ENCODE data around the gene NOC3L.
"Not testable (repeated sequence)": the region's sequence is repeated elsewhere in the genome, so short reads cannot be mapped to it uniquely, and the experiment has no call there.

NOC3L gene

GRCh38 chr10:94358480-94358879, 4.3 kb downstream of the NOC3L start:
- DNase-seq, result no peak

GRCh38 chr10:94357193-94357592, 5.5 kb downstream of the NOC3L start:
- no peak for DNase-seq

GRCh38 chr10:94355841-94356240, 6.9 kb downstream of the NOC3L start:
- no peak for DNase-seq

DNA sequence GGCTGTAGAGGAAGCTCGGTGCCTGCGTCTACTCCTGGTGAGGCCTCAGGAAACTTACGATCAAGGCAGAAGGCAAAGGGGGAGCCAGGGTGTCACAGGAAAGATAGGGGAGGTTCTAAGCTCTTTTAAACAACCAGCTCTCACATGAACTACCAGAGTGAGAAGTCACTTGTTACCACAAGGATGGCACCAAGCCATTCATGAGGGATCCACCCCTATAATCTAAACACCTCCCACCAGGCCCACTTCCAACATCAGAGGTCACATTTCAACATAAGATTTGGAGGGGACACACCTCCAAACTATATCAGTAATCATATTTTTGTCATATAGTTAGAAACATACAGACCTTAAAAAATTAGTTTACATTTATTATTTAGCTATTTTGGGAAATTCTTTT, 9.4 kb downstream of the NOC3L start:
- no peak for DNase-seq

- DNase-seq, result no peak
Observed at GRCh38 chr10:94351089-94351488, 11.7 kb downstream of the NOC3L start.

DNA sequence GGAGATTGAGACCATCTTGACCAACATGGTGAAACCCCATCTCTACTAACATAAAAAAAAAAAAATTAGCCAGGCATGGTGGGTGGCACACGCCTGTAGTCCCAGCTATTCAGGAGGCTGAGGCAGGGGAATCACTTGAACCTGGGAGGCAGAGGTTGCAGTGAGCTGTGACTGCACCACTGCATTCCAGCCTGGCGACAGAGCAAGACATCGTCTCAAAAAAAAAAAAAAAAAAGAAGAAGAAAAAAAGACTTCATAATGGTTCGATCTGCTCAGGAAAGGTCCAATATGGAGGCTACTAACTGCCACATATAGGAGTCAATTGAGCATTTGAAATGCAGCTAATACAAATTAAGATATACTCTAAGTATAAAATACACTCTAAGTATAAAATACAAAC, 12.2 kb downstream of the NOC3L start:
- not testable (repeated sequence) for DNase-seq

DNA sequence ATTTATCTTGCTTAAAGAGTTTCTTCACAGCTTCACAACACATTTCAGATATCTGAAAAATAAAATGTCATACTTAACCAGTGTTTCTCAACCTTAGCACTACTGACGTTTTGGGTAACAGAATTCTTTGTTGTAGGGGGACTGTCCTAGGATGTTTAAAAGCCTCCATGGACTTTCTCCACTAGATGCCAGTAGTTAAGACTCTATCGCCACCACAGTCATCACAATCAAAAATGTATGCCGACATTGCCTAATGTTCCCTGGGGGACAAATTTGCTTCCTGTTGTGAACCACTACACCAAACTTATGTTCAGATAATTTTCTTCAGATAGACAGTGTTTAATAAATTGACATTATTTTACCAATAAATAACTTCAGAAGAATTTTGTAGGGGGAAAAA, 13.4 kb downstream of the NOC3L start:
- no peak for DNase-seq

GRCh38 chr10:94344522-94345122, 18.1 kb downstream of the NOC3L start:
- no peak for DNase-seq

DNA sequence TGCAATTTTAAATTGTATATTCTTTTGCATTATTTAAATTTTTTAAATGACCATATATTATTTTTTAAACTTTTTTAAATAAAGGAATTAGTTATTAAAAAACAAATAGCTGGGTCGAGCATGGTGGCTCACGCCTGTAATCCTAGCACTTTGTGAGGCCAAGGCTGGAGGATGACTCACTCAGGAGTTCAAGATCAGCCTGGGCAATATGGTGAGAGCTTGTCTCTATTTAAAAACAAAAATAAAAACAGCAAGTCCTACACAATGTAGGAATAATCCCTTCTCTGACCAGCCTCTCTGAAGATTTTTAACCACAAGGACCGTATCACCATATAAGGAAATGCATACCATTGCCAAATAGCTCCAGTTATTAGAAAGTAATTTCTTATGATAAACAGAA, 19.6 kb downstream of the NOC3L start:
- DNase-seq, result no peak

DNA sequence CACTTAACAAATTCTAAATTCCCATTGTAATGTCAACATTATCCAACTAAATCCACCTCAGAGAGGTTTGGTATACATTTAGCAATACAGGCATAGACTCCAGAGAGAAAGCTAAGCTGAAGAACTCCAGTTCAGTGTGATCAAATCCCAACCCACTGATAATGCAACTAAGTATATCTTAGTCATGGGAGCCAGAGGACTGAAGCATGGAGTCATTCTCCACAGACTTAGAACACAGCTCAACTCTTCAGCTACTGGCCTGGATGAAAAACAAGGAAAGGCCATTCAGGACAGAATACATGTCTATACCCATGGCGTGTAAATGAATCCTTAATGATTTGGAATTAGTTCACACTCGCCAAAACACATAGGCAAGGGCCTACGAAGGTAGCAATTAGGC, 27.9 kb downstream of the NOC3L start:
- DNase-seq, result no peak

GRCh38 chr10:94333051-94333450, 29.7 kb downstream of the NOC3L start:
- DNase-seq, result no peak

DNA sequence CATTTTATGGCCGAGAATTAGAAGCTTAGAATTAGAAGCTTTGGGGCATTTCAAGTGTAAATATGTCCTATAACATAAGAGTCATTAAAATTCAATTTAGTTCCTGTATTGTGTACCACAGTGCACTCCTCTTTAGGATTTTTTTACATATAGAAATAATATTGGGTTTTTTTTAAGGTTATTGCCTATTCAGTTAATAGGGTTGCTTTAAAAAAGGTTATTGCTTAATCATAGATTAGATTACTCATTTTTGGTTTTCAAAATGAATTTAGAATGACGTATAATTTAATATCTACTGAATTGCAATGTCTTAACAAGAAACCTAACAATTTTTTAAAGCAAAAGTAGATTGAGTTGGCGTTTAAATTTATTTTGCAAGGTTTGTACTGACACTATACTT, 34.1 kb downstream of the NOC3L start:
- no peak for DNase-seq

- DNase-seq, result no peak
Observed at GRCh38 chr10:94327649-94328048, 35.1 kb downstream of the NOC3L start.

DNA sequence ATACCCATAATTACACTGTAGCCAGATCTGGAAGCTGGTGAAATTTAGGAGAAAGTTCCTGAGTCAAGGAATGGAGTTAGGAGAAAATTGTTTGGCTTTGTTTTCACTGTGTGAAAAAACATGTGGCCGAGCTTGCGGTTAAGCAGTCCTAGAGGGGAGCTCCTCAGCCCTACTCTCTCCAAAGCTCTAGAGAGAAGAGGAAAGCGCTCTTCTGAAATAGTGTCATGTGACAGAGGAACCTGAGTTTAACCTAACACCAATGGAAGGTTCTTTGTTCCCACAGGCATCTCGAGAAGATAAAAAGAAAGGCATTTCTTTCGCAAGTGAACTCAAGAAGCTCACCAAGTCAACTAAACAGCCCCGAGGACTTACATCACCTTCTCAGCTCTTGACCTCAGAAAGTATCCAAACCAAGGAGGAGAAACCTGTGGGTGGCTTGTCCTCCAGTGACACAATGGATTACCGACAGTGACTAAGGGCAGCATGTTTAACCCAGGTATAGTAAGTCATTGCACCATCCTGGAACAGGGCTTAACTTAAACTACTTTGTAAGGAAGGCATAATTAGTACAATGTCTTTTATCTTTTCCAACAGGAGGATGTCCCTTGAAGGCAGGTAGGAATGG, 38.0 kb downstream of the NOC3L start:
- no peak for DNase-seq

GRCh38 chr10:94320285-94320914, 42.3 kb downstream of the NOC3L start:
- peak; percentile 11 for DNase-seq

DNA sequence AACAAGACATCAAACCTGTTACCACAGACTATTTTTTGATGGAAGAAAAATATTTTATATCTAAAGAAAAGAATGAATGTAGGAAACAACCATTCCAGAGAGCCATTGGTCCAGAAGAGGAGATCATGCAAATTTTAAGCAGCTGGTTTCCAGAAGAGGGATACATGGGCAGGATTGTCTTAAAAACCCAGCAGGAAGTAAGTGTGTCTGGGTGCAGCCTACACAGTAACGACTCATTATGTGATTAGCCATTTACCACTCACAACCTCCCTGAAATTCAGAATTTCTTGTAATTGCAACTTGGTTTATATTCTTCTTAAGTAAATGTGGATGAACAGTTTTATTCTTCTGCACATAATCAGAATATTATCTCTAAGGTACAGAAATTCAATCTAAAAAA, 46.2 kb downstream of the NOC3L start:
- DNase-seq, result no peak

GRCh38 chr10:94315975-94316464, 46.7 kb downstream of the NOC3L start:
- no peak for DNase-seq

- no peak for DNase-seq
Observed at GRCh38 chr10:94315024-94315451, 47.7 kb downstream of the NOC3L start.

DNA sequence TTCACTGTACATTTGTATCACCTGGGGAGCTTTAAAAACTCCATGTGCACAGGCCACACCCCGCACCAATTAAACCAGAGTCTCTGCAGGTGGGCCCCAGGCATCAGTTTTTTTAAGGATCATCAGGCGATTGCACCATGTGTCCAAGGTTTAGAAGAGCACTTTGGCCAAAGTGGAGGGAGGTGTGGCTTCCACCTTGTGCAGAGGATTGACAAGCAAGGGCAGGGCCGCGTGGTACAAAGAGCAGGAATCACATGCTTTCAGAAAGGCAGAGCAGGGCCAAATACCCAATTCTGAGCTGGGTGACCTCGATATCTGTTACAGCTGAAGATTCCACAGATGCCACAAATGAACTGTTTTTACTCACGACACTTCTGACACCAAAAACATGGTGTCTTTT, 52.4 kb downstream of the NOC3L start:
- DNase-seq, result no peak

GRCh38 chr10:94308866-94309265, 53.9 kb downstream of the NOC3L start:
- DNase-seq, result no peak

DNA sequence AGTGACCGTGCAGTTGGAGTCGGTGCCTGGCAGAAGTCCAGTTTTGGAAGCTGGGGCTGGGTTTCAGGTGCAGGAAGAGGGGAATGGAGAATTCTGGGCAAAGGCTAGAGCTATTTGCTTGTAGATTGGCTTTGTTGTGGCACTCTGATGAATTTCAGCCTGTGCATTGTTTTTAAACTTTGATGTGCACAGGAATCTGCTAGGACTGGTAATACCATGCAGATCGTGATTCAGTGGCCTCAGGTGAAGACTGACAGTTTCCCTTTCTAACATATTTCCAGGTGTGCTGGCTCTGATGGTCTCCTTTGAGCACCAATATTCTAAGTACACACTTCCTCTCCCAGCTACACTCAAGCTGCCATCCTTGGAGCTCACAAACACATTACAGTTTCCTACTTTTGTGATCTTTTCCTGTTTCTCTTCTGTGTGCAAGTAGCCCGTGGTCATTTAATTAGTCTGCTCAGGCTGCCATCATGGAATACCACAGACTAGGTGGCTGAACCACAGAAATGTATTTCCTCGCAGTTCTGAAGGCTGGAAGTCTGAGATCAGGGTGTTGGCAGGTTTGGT, 55.6 kb downstream of the NOC3L start:
- DNase-seq, result no peak

- DNase-seq, result no peak
Observed at GRCh38 chr10:94303929-94304328, 58.8 kb downstream of the NOC3L start.

DNA sequence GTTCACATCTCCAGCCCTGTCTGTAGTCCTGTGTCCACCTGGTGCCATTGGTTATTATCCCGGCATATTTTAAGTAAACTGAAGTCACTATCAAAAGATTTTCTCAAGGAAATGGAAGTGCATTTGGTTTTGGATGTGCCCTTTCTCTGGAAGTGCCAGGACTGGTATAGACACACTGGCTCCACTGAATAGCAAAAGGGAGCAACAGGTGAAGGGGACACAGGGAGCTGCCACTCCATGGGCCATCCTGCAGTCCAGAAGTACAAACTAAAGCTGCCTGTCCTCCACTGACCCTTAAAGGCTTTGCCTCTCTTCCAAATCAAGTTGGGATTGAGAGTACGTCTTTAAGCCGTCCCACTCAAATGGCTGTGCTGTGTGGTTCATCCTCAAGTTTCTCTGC, 62.7 kb downstream of the NOC3L start:
- DNase-seq, result no peak

DNA sequence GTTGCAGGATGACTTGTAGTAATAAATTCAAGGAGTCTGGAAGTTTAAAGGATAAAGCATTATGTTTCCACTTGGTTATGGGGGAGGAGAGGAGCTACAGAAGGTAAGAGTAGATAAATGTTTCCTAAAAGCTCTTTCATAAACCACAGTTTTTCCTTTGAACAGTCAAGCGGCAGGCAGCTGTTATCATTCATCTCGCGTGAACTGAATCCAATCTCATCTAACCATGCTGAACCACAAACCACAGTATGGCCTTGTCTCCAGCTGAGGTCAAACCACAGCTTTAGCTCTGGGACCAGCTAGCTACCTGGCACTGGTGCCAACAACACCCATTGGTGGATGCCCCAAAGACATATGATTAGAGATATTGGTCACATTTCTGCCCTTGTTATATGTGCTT, 63.3 kb downstream of the NOC3L start:
- DNase-seq, result no peak

Data from NCI-H1417 treated with DMSO at 0.1 percent for 48 hours (cell line).